Stimulated activated CD8-positive, alpha-beta memory T cell treated with anti-CD3 and anti-CD28 coated beads, Interleukin-2, amount 100 ng/mL, for 48 hours (primary cell): Measurements from ENCODE around the gene GRID2.
"Not testable (repeated sequence)": the region's sequence is repeated elsewhere in the genome, so short reads cannot be mapped to it uniquely, and the experiment has no call there.

ENCODE experiments used
- DNase-seq, 2 donors: peaks; one replicate each; pipeline ENCODE4 v3.0.0-alpha.2; 2020; ENCODE audit warnings: low read depth in 2 of 2

GRID2 gene

DNA sequence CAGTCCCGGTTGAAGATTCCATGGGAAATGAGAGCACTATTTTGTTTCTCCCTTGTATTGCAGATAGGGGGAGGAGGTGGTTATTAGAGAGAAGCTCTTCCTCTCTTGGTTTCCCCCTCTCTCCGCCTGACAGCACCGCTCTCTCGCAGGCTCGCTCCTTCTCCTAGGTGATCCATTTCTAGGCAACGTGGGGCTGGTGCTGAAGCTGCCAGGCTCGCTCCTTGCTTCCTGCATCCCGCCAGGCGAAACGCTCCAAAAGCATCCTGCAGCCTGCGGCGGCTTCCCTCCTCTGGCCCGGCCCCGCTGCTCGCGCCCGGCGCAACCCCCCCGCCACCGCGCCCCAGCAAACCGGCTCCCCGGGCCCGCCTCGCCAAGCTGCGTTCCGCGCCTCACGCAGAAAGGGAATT lies at the start of gene GRID2:
Gene GRID2 (plus strand): TSS at position 346 of the 407 bp plus-strand sequence.
- DNase-seq = no peak

DNA sequence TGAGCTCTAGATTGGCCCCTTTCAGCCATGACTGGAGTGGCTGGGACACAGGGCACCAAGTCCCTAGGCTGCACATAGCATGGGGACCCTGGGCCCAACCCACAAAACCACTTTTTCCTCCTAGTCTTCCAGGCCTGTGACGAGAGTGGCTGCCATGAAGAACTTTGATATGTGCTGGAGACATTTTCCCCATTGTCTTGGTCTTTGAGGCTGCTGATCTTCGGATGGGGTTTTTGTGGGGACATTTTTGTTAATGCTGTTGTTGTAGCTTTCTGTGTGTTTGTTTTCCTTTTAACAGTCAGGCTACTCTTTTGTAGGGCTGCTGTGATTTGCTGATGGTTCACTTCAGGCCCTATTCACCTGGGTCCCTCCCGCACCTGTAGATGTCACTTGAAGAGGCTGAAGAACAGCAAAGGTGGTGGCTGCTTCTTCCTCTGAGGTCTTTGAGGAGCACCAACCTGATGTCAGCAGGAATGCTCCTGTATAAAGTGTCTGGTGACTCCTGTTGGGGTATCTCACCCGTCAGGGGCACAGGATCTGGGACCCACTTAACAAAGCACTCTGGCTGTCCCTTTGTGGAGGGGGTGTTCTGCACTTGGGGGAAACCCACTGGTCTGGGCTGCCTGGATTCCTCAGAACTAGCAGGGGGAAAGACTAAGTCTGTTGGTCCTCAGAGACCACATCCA lies 49.6 kb upstream of the GRID2 start:
- DNase-seq = no peak

DNA sequence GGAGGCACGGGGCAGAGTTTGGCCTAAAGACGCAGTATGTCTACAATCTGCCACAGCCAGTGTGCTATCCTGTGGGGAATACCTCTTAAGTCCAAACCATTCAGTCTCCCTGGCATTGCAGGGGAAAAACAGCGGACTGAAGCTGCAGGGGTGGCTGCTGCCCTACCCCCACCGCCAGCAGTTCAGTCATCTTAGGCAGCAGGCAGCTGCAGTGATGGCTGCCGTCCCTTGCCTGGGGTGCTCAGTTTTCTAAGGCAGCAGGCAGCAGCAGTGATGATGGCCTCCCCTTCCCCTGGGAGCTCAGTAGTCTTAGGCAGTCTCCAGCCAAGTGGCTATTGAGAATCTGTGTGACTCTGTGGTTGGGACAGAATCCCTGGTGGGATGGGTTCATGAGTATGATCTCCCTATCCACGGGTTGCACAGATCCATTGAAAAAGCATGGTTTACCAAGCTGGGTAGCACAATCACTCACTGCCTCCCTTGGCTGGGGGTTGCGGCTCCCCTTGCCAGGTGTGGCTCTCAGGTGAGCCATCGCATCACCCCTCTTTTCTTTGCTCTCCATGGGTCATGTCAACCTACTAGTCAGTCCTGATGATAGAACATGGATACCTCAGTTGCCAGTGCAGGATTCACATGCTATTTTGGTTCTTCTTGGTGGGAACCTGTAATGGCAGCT lies 48.9 kb upstream of the GRID2 start:
- DNase-seq = no peak

DNA sequence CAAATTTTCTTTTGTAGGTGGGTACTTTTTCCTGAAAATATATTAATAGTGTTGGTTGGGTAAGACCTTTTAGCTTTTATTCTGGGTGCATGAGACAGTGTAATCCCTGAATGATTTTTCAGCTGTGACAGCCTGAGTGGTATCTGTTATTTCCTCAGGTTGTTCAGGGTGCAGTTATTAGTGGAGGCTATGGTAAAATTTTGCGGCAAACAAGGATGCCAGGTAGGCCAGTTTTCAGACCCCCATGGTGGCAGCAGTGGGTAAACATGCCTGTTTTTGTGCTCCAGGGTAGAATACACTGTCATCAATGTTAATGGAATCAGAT lies 47.9 kb upstream of the GRID2 start:
- no peak for DNase-seq

DNA sequence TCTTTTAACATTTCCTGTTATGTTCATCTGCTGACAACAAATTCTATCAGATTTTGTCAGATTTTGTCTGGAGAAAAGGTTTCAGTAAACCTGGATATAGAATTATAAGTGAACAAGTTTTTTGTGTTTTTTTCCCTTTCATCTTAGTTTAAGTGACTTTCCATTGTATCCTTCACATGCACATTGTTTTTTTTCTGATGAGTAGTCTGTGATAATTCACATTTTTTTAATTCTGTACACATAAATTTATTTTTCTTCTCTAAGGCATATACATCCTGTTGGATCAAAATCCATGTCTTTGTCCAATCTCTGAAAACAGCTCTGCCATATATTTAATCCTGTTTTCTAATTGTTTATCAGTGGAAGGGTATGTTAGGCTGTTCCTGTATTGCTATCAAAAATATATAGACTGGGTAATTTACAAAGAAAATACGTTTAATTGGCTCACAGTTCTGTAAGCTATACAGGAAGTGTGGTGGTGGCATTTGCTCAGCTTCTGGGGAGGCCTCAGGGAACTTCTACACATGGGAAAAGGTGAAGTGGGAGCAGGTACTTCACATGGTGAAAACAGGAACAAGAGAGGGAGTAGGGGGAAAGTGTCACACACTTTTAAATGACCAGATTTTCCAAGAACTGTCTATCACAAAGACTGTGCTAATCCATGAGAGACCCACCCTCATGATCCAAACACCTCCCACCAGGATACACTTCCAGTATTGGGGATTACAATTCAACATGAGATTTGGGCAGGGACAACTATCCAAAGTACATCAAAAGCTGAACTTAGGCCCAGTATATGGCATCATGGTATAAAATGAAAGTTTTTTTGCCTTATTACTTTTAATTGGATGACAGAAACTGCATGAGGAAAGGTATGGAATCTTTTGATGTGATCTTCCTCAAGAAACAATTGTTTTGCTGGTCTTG lies 45.6 kb upstream of the GRID2 start:
- DNase-seq = no peak

DNA sequence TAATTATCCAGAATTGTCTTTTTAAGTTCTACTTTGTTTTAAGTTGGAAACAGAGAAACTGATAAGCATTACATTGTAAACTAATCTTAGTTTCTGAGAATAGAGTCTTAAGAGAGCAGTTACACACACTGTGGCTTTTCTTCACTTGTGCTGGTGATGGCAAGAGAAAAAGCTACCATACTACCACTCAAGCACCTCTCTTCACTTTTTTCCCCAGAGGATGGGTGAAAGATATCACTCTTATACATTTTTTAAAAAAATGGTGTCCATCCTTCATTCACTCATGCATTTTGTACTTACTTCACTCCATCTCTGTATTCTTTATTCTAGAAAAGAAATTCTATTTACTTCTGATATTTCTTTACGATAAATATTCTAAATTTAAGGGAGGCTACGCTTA lies 42.5 kb upstream of the GRID2 start:
- no peak for DNase-seq

DNA sequence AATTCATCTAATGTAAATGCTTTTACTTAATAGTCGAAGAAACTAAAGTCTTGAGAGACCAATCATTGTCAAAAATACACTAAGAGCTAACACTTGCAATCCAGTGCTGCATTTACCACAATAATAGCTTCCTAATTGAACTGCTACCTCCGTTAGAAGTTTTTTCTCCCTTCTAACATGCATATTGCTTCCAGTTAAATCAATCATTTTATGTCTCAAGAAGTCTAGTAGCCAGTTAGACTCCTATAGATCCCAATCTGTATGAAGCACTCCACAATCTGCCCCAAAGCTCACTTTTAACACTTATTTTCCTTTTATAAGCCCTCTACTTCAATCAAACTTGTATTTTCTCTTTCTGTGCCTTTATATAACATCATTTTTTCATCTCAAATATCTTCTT lies 41.4 kb upstream of the GRID2 start:
- DNase-seq = no peak

DNA sequence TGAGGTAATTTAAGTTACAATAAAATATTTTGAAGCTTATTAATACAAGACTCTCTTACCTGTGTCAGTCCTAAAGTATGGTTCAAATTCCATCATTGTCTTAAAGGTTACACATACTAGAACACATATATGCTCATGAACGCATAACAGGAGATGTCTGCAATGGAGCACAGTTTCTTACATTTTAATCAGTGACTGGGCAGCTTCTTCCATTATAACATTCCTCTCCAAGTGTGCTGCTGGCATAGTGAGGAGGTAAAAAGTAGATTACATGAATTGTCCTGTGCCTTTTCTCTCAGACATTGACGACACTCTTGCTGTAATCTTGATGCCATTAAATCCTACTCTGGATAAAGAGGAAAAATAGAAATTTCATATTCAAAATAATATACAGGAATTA lies 40.8 kb upstream of the GRID2 start:
- no peak for DNase-seq

DNA sequence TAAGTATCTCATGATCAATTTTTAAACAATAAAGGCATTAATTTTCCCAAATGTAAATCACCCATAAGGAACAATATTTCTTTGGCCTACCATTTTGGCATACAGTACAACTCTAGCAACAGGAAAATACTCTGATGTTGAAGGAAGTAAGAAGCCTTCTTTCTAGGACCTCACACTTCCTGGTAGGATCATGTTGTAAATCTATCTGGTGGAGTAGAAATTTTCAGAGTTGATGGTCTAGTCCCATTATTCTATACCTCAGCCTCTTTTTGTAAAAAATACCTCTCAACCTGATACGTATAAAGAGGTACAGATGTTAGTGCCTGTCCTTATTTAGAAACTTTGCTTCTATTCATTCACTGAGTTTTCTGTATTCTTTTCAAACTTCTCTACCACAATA lies 40.2 kb upstream of the GRID2 start:
- no peak for DNase-seq

DNA sequence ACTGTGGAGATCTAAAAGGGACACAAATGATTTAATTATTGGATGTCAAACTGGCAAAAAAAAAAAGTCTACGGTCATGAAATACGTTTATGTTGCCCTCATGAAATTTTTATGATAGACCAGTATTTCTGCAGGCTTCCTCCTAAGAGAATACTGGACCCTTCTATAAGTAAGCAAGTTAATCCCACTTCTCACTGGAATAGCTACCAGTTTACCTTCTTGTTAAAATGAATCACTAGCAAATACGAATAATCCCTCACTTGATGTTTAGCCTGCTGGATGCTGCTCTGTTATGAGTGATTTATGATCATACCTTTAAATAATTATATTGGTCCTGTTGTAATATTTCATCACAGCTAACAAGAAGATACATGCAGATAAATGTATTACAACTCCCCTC lies 39.6 kb upstream of the GRID2 start:
- no peak for DNase-seq

DNA sequence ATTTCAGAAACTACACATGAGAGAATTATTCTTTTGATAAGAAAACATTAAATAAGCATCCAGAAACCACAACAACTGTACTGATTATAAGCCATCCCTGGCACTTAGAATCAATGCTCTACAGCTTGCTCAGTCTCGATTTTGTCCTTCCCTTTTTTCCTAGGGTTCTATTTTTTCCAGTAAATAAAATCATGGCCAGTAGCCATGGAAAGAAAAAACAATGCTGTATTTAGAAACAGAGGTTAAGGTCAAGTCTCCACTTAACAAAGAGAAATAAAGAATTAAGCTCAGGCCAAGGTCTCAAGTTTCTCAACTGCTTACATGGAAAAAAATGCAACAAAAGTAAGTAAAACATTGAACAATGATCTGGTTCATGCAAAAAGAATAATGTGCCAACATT lies 38.7 kb upstream of the GRID2 start:
- DNase-seq = no peak

DNA sequence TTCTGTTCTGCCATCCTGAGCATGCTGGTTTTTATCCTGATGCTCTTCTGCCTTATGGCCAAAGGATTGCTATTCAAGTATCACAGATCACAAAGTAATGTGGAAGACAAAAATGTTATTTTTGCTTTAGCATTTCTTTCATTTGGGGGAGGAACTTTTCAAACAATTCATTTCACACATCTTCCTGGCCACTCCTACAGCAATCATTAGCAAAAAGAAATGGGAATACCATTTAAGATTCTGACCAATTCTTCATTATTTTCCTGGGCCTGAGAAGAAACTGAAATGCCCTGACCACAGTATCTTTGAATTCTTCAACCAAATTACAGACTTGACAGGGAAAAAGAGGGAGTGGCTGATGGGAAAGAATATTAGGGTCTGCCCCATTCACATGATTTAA lies 38.0 kb upstream of the GRID2 start:
- DNase-seq = no peak

DNA sequence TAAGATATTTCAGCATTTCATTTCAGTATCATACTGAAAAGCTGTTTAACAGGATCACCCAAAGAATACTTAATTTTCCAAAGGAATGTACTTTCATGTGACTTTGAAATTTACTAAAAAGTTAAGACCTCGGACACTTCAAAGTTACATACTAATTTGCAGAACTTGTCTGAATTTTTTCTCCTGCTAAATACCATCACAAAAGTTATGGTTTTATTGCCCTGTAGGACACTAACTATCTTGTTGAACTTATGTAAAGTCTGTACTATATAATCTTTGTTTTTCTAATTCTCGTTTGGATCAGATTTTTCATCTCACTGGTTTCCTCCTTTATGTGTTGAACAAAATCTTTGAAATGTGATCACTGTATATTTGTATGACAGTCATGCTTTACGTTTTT lies 37.2 kb upstream of the GRID2 start:
- DNase-seq = no peak

DNA sequence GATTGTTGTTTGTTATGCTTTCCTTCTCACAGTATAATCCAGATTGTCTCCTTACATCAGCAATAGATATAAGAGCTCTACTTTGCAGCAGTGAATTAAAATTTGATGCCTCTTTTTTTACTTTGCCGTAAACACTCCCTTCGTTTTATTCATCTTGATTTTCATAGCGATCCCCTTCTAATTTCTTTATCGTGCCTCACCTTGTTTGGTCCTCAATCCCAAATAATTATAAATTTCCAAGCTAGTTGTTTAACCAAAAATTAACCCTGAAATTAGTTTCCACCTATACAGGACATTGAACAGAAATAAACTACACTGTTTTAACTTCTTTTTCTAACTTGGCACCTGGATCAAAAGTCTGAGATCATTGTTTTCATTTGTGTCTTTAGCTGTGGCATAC lies 35.1 kb upstream of the GRID2 start:
- DNase-seq = no peak

DNA sequence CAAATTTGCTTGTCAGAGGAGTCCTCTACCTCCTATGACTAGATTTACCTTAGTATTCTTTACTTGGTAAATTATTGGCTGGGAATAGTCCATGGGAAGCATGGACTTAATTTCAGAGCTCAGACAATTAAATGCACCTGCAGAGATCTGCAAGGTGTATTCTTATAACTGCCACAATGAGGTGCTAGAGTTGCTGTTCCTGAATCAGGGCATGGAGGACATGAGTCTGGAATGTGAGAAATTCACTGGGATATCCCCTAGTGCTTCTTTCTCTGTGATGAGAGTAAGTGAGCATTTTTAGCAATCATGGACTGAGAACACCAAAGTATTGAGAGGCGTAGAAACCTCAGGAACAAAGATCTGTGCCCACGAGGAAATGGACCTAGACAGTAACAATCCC lies 32.9 kb upstream of the GRID2 start:
- DNase-seq = no peak

DNA sequence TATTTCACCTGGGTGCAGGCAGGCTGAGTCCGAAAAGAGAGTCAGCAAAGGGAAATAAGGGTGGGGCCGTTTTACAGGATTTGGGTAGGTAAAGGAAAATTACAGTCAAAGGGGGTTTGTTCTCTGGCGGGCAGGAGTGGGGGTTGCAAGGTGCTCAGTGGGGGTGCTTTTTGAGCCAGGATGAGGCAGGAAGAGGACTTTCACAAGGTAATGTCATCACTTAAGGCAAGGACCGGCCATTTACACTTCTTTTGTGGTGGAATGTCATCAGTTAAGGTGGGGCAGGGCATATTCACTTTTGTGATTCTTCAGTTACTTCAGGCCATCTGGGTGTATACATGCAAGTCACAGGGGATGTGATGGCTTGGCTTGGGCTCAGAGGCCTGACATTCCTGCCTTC lies 32.2 kb upstream of the GRID2 start:
- DNase-seq = not testable (repeated sequence)

DNA sequence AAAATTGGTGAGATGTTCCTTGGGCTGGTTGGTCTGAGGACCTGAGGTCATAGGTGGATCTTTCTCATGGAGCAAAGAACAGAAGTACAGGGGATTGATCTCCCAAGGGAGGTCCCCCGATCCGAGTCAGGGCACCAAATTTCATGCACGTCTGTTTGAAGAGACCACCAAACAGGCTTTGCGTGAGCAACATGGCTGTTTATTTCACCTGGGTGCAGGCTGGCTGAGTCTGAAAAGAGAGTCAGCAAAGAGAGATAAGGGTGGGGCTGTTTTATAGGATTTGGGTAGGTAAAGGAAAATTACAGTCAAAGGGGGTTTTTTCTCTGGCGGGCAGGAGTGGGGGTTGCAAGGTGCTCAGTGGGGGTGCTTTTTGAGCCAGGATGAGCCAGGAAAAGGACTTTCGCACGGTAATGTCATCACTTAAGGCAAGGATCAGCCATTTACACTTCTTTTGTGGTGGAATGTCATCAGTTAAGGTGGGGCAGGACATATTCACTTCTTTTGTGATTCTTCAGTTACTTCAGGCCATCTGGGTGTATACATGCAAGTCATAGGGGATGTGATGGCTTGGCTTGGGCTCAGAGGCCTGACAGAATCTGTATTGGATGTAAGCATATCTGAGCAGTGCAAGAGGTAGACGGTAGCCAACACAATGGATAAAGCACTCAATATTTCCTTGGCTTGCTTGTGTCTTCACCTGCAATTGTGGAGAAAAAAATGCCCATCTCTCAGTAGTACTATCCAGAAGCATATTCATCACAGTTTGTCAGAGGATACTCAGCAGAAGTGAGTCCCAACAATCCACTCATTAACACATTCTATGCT lies 26.5 kb upstream of the GRID2 start:
- not testable (repeated sequence) for DNase-seq

DNA sequence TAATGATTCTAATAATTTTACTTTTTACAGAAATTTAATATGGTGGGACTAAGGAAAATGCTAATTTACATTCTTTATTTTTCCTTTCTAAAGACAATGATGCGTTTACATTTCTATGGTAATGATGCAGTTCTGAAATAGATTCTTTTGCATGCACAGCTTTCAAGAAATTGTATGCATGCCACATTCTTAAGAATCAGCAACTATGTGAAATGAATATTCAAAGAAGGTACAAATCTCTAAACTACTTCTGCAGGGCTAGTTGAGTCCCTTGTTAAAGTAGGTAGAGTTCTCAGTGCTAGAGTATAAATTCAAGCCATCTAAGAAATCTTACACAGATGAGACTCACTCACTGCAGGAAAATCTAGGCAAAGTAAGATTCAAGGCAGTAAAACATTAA lies 24.5 kb upstream of the GRID2 start:
- no peak for DNase-seq

DNA sequence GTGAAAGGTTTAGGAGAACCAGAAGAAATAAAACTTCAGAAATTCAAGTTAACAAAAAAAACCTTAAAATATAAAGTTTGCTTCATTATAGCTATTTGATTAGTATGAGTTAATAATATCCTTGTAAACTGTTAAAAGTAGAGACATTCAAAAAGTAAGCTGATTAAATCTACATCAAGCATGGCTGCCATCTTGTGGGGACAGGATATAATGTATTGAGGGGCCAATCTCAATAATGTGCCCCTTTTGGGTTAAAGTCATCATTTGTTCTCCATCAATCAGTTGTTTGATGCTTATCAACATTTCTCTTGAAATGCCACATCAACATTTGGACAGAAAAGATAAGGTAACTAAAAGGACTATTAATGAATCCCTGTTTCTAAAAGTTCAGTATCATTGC lies 4.6 kb upstream of the GRID2 start:
- no peak for DNase-seq

DNA sequence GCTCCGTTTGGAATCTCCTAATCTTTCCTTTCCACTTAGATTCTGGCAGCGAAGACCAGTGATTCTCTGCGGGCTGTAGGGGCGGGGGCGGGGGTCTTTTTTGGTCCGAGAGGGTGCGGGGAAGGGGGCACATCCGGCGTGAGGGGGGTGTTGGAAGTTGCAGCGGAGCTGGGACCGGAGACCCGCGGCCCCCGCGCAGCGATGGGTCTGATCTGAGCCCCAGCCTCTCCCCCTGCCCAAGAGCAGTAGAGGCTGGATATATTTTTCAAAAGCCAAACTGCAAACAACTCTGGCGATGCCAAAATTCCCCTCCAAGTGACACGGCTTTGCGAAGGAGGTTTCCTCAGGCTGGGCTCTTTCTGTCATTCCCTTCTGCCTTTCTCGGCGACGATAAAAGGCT lies 355 bp downstream of the GRID2 start:
- DNase-seq = no peak

DNA sequence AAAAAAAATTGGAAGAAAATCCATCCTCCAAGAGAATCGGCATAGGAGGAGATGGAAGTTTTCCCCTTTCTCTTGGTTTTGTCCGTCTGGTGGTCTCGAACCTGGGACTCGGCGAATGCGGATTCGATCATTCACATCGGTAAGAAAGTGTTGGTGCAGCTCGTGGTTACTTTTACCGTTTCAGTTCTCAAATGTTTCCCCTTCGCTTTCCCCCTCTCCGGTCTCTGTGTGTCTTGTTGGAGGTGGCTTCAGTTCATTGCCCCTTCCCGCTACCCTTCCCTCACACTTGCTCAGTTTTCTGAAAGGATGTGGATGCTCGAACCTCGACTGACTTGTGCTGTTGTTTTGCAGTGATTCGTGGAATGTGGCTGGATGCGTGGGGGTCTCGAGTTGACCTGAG lies 840 bp downstream of the GRID2 start:
- DNase-seq = no peak
